Measurements from ENCODE around the gene VWA5A. TPM values are rescaled to one million over a fixed set of nuclear protein-coding genes. Genes with fewer than 3 reads are reported as not detected.

VWA5A gene
- total RNA-seq, 1 donor from 2014 or later: 4.6 TPM

DNA sequence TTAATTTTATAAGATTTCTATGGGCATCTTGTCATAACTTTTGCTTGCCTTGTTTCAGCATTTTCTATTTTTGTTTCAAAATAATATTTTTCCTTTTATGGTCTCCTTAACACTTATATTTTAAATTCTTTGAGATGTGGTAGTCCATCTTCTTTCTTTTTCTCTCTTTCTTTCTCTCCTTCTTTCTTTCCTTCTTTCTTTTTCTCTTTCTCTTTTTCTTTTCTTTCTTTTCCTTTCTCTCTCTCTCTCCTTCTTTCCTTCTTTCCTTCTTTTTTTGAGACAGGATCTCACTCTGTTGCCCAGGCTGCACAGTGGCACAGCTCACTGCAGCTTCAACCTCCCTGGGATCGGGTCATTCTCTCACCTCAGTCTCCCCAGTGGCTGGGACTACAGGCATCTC, 38.0 kb upstream of the VWA5A start:
- TF ChIP-seq, protein P1, sequence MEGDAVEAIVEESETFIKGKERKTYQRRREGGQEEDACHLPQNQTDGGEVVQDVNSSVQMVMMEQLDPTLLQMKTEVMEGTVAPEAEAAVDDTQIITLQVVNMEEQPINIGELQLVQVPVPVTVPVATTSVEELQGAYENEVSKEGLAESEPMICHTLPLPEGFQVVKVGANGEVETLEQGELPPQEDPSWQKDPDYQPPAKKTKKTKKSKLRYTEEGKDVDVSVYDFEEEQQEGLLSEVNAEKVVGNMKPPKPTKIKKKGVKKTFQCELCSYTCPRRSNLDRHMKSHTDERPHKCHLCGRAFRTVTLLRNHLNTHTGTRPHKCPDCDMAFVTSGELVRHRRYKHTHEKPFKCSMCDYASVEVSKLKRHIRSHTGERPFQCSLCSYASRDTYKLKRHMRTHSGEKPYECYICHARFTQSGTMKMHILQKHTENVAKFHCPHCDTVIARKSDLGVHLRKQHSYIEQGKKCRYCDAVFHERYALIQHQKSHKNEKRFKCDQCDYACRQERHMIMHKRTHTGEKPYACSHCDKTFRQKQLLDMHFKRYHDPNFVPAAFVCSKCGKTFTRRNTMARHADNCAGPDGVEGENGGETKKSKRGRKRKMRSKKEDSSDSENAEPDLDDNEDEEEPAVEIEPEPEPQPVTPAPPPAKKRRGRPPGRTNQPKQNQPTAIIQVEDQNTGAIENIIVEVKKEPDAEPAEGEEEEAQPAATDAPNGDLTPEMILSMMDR (IDR thresholded peaks at IDR 0.05; ENCODE audit: borderline replicate concordance): no peak
- Histone ChIP-seq H3K4me3 (no peak overlapping the region), H3K9me3 (replicated peaks) (no peaks in the 10 kb centered on the region), H3K27ac (replicated peaks) (no peak overlapping the region), H3K36me3 (no peaks in the 10 kb centered on the region), H3K27me3 (ENCODE audit: low read depth) (peaks cover 83% of the 10 kb centered on the region), H3K4me1 (peaks cover 10% of the 10 kb centered on the region)
- no peak for DNase-seq
- intact Hi-C loops (cut with micrococcal nuclease): no loop called here

DNA sequence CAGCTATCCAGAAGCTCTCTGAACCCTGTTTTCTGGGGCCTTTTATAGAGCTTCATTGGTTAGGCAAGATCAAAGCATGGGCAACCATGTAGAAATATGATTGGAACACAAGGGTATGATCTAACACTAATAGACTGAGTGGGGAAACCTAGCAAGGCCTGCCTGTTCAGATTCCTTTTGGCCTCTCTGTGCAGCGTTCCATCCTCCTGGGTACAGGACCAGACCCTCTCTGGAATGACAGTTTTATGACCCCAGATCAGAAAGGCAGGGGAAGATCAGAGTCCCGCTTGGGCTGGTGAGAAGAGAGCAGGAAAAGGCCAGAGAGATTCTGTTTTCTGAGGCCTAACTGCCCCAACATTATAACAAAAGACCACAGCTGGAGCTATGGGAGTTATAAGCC, 36.7 kb upstream of the VWA5A start:
- H3K4me3 ChIP-seq: no peak overlapping the region
- TF ChIP-seq, protein P1 (IDR thresholded peaks at IDR 0.05; ENCODE audit: borderline replicate concordance): no peak
- DNase-seq: no peak
- no peak overlapping the region for H3K27ac ChIP-seq (replicated peaks)
- peaks cover 10% of the 10 kb centered on the region for H3K4me1 ChIP-seq
- intact Hi-C loops (cut with micrococcal nuclease): no loop called here
- H3K36me3 ChIP-seq: no peaks in the 10 kb centered on the region
- no peaks in the 10 kb centered on the region for H3K9me3 ChIP-seq (replicated peaks)
- peaks cover 72% of the 10 kb centered on the region for H3K27me3 ChIP-seq (ENCODE audit: low read depth)

DNA sequence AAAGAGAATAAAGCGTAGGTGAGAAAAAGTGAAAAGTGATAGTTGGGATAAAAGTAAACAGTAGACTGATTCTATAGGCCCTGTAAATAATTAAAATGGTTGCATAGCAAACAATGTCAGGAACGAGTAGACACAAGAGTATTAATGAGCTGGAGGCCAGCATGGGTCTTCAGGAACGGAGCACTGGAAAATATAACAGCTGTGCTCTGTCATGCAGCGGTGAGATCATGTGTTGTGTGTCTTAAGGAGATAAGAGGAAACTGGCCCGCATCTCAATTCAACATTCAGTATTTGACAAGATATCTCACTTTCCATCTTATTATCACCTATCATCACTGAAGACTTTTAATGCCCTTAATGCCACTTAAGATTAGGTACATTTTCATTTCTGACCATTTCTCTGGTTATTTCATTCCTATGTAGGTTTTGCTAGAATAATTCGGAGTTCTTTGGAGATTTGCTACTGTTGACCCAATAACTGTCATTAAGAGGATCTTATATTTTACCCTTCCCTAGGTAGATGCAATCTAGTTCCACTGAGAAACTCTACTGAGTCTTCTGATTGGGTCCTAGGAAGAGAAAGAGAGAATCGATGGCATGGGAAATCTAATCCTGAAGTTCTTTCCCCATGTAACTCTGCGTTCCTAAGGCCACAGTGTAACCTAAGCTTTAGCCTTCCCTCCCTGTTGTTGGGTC, 35.5 kb upstream of the VWA5A start:
- Histone ChIP-seq H3K27me3 (ENCODE audit: low read depth) (peaks cover 70% of the 10 kb centered on the region), H3K36me3 (no peaks in the 10 kb centered on the region), H3K4me1 (peaks cover 10% of the 10 kb centered on the region), H3K9me3 (replicated peaks) (no peaks in the 10 kb centered on the region), H3K4me3 (no peak overlapping the region), H3K27ac (replicated peaks) (no peak overlapping the region)
- intact Hi-C loops (cut with micrococcal nuclease): no loop called here
- TF ChIP-seq, protein P1 (IDR thresholded peaks at IDR 0.05; ENCODE audit: borderline replicate concordance): no peak
- no peak for DNase-seq

DNA sequence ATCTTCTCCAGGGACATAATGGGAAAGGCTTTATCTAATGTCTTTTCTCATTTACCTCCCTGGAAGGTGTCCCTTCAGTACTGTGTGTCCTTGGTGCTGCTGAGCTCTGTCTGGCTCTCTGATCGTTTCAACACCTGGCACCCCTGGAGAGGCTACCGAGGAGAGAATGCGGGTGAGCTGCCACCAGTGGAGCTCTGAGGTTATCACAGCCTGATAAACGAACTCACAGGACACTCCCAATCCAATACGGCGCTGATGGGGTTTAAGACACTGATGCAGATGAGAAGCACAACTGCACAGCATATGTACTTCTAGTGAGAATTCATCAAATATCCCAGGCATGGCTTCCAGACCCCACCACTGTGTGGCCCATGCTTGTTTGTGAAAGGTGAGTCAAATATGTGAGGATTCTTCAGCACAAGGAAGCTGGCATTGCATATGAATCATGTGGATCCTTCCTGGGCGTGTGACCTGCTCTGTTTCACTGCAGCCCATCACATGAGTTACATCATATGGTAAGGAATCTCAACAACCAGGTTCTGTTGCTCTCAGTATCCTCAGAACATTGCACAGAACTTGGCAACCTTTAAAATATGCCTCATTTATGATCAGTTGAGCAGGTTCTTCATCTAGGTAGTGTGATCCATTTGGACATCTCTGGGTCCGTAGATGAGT, 34.8 kb upstream of the VWA5A start:
- intact Hi-C loops (cut with micrococcal nuclease): no loop called here
- Histone ChIP-seq H3K36me3 (no peaks in the 10 kb centered on the region), H3K4me3 (no peak overlapping the region), H3K4me1 (peaks cover 10% of the 10 kb centered on the region), H3K27me3 (ENCODE audit: low read depth) (peaks cover 64% of the 10 kb centered on the region), H3K9me3 (replicated peaks) (no peaks in the 10 kb centered on the region), H3K27ac (replicated peaks) (no peak overlapping the region)
- no peak for DNase-seq
- TF ChIP-seq, protein P1 (IDR thresholded peaks at IDR 0.05; ENCODE audit: borderline replicate concordance): no peak

DNA sequence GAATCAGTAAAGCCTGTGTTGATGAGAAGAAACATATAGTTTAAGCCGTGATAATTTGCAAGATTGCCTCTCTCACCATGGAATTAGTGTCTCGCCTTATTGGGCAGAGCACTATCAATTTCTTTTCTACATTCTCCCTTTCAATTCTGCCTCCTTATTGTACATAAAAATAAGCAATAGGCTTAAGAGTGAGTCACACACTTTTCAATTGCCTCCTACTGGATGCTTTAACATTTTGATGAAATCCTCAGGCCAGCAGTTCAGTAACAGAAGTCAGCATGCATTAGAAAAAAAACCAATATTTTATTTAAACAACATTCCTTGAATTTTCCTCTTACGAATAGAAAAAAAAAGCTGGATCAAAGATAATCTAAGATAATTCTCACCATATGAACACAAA, 33.8 kb upstream of the VWA5A start:
- Histone ChIP-seq H3K4me1 (peaks cover 2% of the 10 kb centered on the region), H3K9me3 (replicated peaks) (no peaks in the 10 kb centered on the region), H3K27me3 (ENCODE audit: low read depth) (peaks cover 58% of the 10 kb centered on the region), H3K36me3 (no peaks in the 10 kb centered on the region), H3K4me3 (no peak overlapping the region), H3K27ac (replicated peaks) (no peak overlapping the region)
- TF ChIP-seq, protein P1 (IDR thresholded peaks at IDR 0.05; ENCODE audit: borderline replicate concordance): no peak
- intact Hi-C loops (cut with micrococcal nuclease): no loop called here
- no peak for DNase-seq

All from left ventricle myocardium inferior (tissue), 1 donor.